GM19099 (cell line): ENCODE measurements around the gene TFB1M.

Experiments used
- POLR2A ChIP-seq: IDR thresholded peaks from 3 replicates; pipeline ENCODE4 v1.6.1; 2011; ENCODE audit warnings: low read depth; ENCODE audit not compliant: insufficient read length; ENCODE audit errors: extremely low read depth

The TFB1M gene

GRCh38 chr6:155311086-155311485 lies 3.2 kb downstream of the TFB1M start:
- no peak for TF ChIP-seq POLR2A

GRCh38 chr6:155310596-155310995 lies 3.7 kb downstream of the TFB1M start:
- no peak for TF ChIP-seq POLR2A

- TF ChIP-seq POLR2A, result no peak
Observed at GRCh38 chr6:155309150-155309549, 5.1 kb downstream of the TFB1M start.

GRCh38 chr6:155306958-155307357 lies 7.3 kb downstream of the TFB1M start:
- TF ChIP-seq POLR2A, result no peak

- TF ChIP-seq POLR2A, result no peak
Observed at GRCh38 chr6:155303361-155303870, 10.9 kb downstream of the TFB1M start.

- no peak for TF ChIP-seq POLR2A
Observed at GRCh38 chr6:155301867-155302266, 12.4 kb downstream of the TFB1M start.

GRCh38 chr6:155297669-155298068 lies 16.6 kb downstream of the TFB1M start:
- no peak for TF ChIP-seq POLR2A

GRCh38 chr6:155292711-155293110 lies 21.6 kb downstream of the TFB1M start:
- TF ChIP-seq POLR2A, result no peak

GRCh38 chr6:155291291-155291690 lies 23.0 kb downstream of the TFB1M start:
- no peak for TF ChIP-seq POLR2A

- no peak for TF ChIP-seq POLR2A
Observed at GRCh38 chr6:155290491-155290890, 23.8 kb downstream of the TFB1M start.

- TF ChIP-seq POLR2A, result no peak
Observed at GRCh38 chr6:155287762-155288161, 26.5 kb downstream of the TFB1M start.

- TF ChIP-seq POLR2A, result no peak
Observed at GRCh38 chr6:155284775-155285174, 29.5 kb downstream of the TFB1M start.

- no peak for TF ChIP-seq POLR2A
Observed at GRCh38 chr6:155278319-155279049, 35.8 kb downstream of the TFB1M start.

- no peak for TF ChIP-seq POLR2A
Observed at GRCh38 chr6:155276638-155277037, 37.6 kb downstream of the TFB1M start.

GRCh38 chr6:155275808-155276480 lies 38.3 kb downstream of the TFB1M start:
- no peak for TF ChIP-seq POLR2A

- no peak for TF ChIP-seq POLR2A
Observed at GRCh38 chr6:155274533-155274932, 39.8 kb downstream of the TFB1M start.
